SK-N-SH treated with all-trans-retinoic acid at 6 μM for 48 hours (cell line): ENCODE data around the gene CLEC4F.

ENCODE experiments used
- ARNTL ChIP-seq: fragments of 450-650 bp; formaldehyde crosslinking; IDR thresholded peaks from 2 replicates; pipeline ENCODE4 v1.5.0; 2020; ENCODE audit warnings: low read depth, mild to moderate bottlenecking, moderate library complexity, borderline replicate concordance
- CREB5 ChIP-seq: fragments of 250-450 bp; sonication (Bioruptor Pico); IDR thresholded peaks from 2 replicates; pipeline ENCODE4 v1.5.1; 2020; ENCODE audit warnings: low read depth, mild to moderate bottlenecking, moderate library complexity
- ISL1 ChIP-seq: fragments of 250-450 bp; sonication (Bioruptor Pico); IDR thresholded peaks from 2 replicates; pipeline ENCODE4 v2.1.2; 2022; ENCODE audit warnings: mild to moderate bottlenecking, moderate library complexity
- OSR1 ChIP-seq: fragments of 250-450 bp; sonication (Bioruptor Pico); IDR thresholded peaks from 2 replicates; pipeline ENCODE4 v1.8.0; 2022; ENCODE audit warnings: moderate library complexity, mild to moderate bottlenecking, inconsistent platforms
- PATZ1 ChIP-seq: fragments of 250-450 bp; sonication (Bioruptor Pico); IDR thresholded peaks from 2 replicates; pipeline ENCODE4 v1.8.0; 2020; ENCODE audit warnings: mild to moderate bottlenecking, moderate library complexity, borderline replicate concordance
- RARB ChIP-seq: fragments of 250-450 bp; sonication (Bioruptor Pico); IDR thresholded peaks from 2 replicates; pipeline ENCODE4 v1.8.0; 2021; ENCODE audit warnings: mild to moderate bottlenecking, moderate library complexity
- TSHZ2 ChIP-seq: fragments of 250-450 bp; sonication (Bioruptor Pico); IDR thresholded peaks from 2 replicates; pipeline ENCODE4 v1.5.0; 2020; ENCODE audit warnings: mild to moderate bottlenecking, moderate library complexity
- ZFP3 ChIP-seq: fragments of 250-450 bp; sonication (Bioruptor Pico); IDR thresholded peaks from 2 replicates; pipeline ENCODE4 v1.5.0; 2020; ENCODE audit warnings: mild to moderate bottlenecking, moderate library complexity

- TF ChIP-seq CREB5 (no peak), PATZ1 (CRISPR knock-in tag) (no peak), ISL1 (CRISPR knock-in tag) (no peak), RARB (CRISPR knock-in tag) (no peak), ARNTL (CRISPR knock-in tag) (no peak), TSHZ2 (CRISPR knock-in tag) (no peak), OSR1 (no peak), ZFP3 (no peak)
Observed at GRCh38 chr2:70822843-70823242, 2.4 kb upstream of the CLEC4F start.
